NB4 (cell line): Measurements from ENCODE around the gene CHST11.

ENCODE experiments used
- POLR2A ChIP-seq: IDR thresholded peaks from 2 replicates; pipeline ENCODE4 v1.6.1; 2011; ENCODE audit warnings: mild to moderate bottlenecking; ENCODE audit not compliant: insufficient read length; ENCODE audit errors: extremely low read depth
- TF ChIP-seq, protein P1 (sequence below): IDR thresholded peaks from 2 replicates; pipeline ENCODE4 v1.6.1; 2011; ENCODE audit warnings: low read depth, low read length

DNA sequence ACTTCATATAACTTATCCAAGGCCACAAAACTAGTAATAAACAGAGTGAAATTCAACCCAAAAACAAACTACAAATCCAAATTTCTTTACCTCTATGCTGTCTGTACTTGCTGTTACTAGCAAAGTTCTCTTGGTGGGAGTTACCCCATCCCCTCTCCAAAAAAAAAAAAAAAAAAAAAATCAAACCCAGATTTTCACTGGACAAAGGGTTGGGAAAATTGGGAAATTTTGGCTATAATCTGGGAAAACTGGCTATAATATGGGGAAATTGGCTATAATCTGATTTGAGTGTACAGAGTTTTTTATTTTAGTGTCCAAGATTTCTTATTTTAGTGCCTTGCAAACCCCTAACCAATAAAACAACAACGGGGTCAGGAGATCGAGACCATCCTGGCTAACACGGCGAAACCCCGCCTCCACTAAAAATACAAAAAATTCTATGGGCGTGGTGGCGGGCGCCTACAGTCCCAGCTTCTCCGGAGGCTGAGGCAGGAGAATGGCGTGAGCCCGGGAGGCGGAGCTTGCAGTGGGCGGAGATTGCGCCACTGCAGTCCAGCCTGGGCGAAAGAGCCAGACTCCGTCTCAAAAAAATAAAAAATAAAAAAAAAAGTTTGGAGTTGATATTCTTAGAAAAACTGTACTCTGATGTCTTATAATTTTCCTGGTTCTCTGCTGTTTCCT is 148.4 kb downstream of the CHST11 start:
- TF ChIP-seq, protein P1, sequence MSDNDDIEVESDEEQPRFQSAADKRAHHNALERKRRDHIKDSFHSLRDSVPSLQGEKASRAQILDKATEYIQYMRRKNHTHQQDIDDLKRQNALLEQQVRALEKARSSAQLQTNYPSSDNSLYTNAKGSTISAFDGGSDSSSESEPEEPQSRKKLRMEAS: no peak
- TF ChIP-seq POLR2A: no peak
